Measurements from ENCODE around the gene REV3L.
"Not testable (repeated sequence)": the region's sequence is repeated elsewhere in the genome, so short reads cannot be mapped to it uniquely, and the experiment has no call there.

The REV3L gene

GRCh38 chr6:111379831-111380230, 103.2 kb downstream of the REV3L start:
- DNase-seq (ENCODE audit: low read depth in 2 of 2) = no peak

- DNase-seq (ENCODE audit: low read depth in 2 of 2) = no peak
Measured at GRCh38 chr6:111379302-111379701, 103.7 kb downstream of the REV3L start.

GRCh38 chr6:111377558-111378120, 105.4 kb downstream of the REV3L start:
- DNase-seq (ENCODE audit: low read depth in 2 of 2) = no peak

GRCh38 chr6:111367393-111368088, 115.5 kb downstream of the REV3L start:
- no peak for DNase-seq (ENCODE audit: low read depth in 2 of 2)

GRCh38 chr6:111361648-111362047, 121.4 kb downstream of the REV3L start:
- DNase-seq (ENCODE audit: low read depth in 2 of 2) = no peak

- no peak for DNase-seq (ENCODE audit: low read depth in 2 of 2)
Measured at GRCh38 chr6:111358454-111358853, 124.6 kb downstream of the REV3L start.

GRCh38 chr6:111357705-111358104, 125.3 kb downstream of the REV3L start:
- DNase-seq (ENCODE audit: low read depth in 2 of 2) = no peak

- DNase-seq (ENCODE audit: low read depth in 2 of 2) = no peak
Measured at GRCh38 chr6:111356551-111356950, 126.5 kb downstream of the REV3L start.

GRCh38 chr6:111354758-111355555, 128.1 kb downstream of the REV3L start:
- no peak for DNase-seq (ENCODE audit: low read depth in 2 of 2)

- no peak for DNase-seq (ENCODE audit: low read depth in 2 of 2)
Measured at GRCh38 chr6:111353912-111354462, 129.0 kb downstream of the REV3L start.

GRCh38 chr6:111347589-111347988, 135.4 kb downstream of the REV3L start:
- DNase-seq (ENCODE audit: low read depth in 2 of 2) = no peak

- DNase-seq (ENCODE audit: low read depth in 2 of 2) = no peak
Measured at GRCh38 chr6:111342913-111343312, 140.1 kb downstream of the REV3L start.

GRCh38 chr6:111339294-111339693, 143.7 kb downstream of the REV3L start:
- no peak for DNase-seq (ENCODE audit: low read depth in 2 of 2)

GRCh38 chr6:111338843-111339242, 144.2 kb downstream of the REV3L start:
- no peak for DNase-seq (ENCODE audit: low read depth in 2 of 2)

- DNase-seq (ENCODE audit: low read depth in 2 of 2) = no peak
Measured at GRCh38 chr6:111337829-111338236, 145.2 kb downstream of the REV3L start.

GRCh38 chr6:111329882-111330633, 153.0 kb downstream of the REV3L start:
- DNase-seq (ENCODE audit: low read depth in 2 of 2) = no peak

- DNase-seq (ENCODE audit: low read depth in 2 of 2) = no peak
Measured at GRCh38 chr6:111326563-111326962, 156.5 kb downstream of the REV3L start.

GRCh38 chr6:111322145-111322544, 160.9 kb downstream of the REV3L start:
- no peak for DNase-seq (ENCODE audit: low read depth in 2 of 2)

- DNase-seq (ENCODE audit: low read depth in 2 of 2) = not testable (repeated sequence)
Measured at GRCh38 chr6:111307950-111308349, 175.1 kb downstream of the REV3L start.

- no peak for DNase-seq (ENCODE audit: low read depth in 2 of 2)
Measured at GRCh38 chr6:111307275-111307858, 175.7 kb downstream of the REV3L start.

GRCh38 chr6:111306104-111306888, 176.7 kb downstream of the REV3L start:
- DNase-seq (ENCODE audit: low read depth in 2 of 2) = no peak
